Natural killer cell (primary cell): ENCODE data around the gene WWTR1. TPM values are rescaled to one million over a fixed set of nuclear protein-coding genes. Genes with fewer than 3 reads are reported as not detected.

Source experiments
- ATAC-seq, 3 donors: fragments of 150-1000 bp in 2 of 3; fragments of 200-7000 bp in 1 of 3; cut with Tn5 transposase; 1 replicate in 1 of 3; 2 replicates in 2 of 3; pipeline ENCODE4 v1.10.0; 2021; ENCODE audit warnings: mild to moderate bottlenecking in 2 of 3, moderate library complexity in 2 of 3
- DNase-seq, 2 donors: peaks; one replicate each; pipeline versions ENCODE4 v3.0.0 to v3.0.0-alpha.2; 2013 to 2021; ENCODE audit warnings: mixed read lengths in 1 of 2
- H3K27ac ChIP-seq: one replicate; pipeline ENCODE4 v1.5.1; 2013; ENCODE audit warnings: mild to moderate bottlenecking, low read length
- H3K27me3 ChIP-seq: one replicate; pipeline ENCODE4 v1.6.1; 2013; ENCODE audit warnings: low read length; ENCODE audit not compliant: control insufficient read depth, insufficient read depth
- H3K36me3 ChIP-seq: one replicate; pipeline ENCODE4 v1.6.1; 2013; ENCODE audit warnings: low read length; ENCODE audit not compliant: control insufficient read depth, insufficient read depth
- H3K4me1 ChIP-seq: one replicate; pipeline ENCODE4 v1.6.1; 2013; ENCODE audit warnings: low read length; ENCODE audit not compliant: control insufficient read depth, insufficient read depth
- H3K4me3 ChIP-seq: one replicate; pipeline ENCODE4 v1.5.1; 2013; ENCODE audit warnings: low read length
- H3K9me3 ChIP-seq: one replicate; pipeline ENCODE4 v1.6.1; 2013; ENCODE audit warnings: low read length; ENCODE audit not compliant: control insufficient read depth, insufficient read depth
- H3K27ac Mint-ChIP-seq, 2 donors: one replicate each; pipeline ENCODE4 v1.8.0; 2022; ENCODE audit warnings: mild to moderate bottlenecking in 2 of 2, mixed read lengths in 2 of 2, moderate library complexity in 1 of 2
- H3K27me3 Mint-ChIP-seq, 2 donors: one replicate each; pipeline ENCODE4 v1.8.0; 2022; ENCODE audit warnings: low read depth in 2 of 2, mixed read lengths in 2 of 2
- H3K36me3 Mint-ChIP-seq: one replicate; pipeline ENCODE4 v1.8.0; 2022; ENCODE audit warnings: mixed read lengths
- H3K4me1 Mint-ChIP-seq, 2 donors: one replicate each; pipeline ENCODE4 v1.8.0; 2022; ENCODE audit warnings: mixed read lengths in 2 of 2
- H3K4me3 Mint-ChIP-seq: one replicate; pipeline ENCODE4 v1.8.0; 2022; ENCODE audit warnings: mild to moderate bottlenecking, moderate library complexity, mixed read lengths
- H3K9me3 Mint-ChIP-seq, 2 donors: one replicate each; pipeline ENCODE4 v1.8.0; 2022; ENCODE audit warnings: mixed read lengths in 2 of 2
- CTCF ChIP-seq: fragments of 200-600 bp; IDR thresholded peaks from one replicate; pipeline ENCODE4 v1.8.0; 2022; ENCODE audit warnings: antibody characterized with exemption
- WGBS: methylation state at CpG from one replicate; pipeline ENCODE4 v1.1.7; 2013; ENCODE audit warnings: missing lambda C conversion rate; ENCODE audit not compliant: insufficient coverage; 5-methylcytosine and 5-hydroxymethylcytosine counted together
- intact Hi-C: fragments of 100-400 bp; cut with micrococcal nuclease; formaldehyde crosslinking; loops from one replicate; pipeline ENCODE4 v1.14.2; 2022
- total RNA-seq, 4 donors: library from RNA; stranded (reverse); fragments of 120-200 nt in 1 of 4; gene quantifications; one replicate each; pipeline versions ENCODE4 v1.2.3 to v1.2.4, GENCODE V29; 2013 to 2022

Gene WWTR1
- total RNA-seq, 3 donors from 2014 or later (not counting 1 experiment from before 2014, with no cell fraction given): 0.72 to 1.1 (median 0.73) TPM

- intact Hi-C loops: no loop called here
- Histone ChIP-seq H3K4me3 (no peak overlapping the region), H3K27ac (no peak overlapping the region), H3K9me3 (no peaks in the 10 kb centered on the region), H3K27me3 (peaks cover 16% of the 10 kb centered on the region), H3K36me3 (no peaks in the 10 kb centered on the region), H3K4me1 (peaks cover 20% of the 10 kb centered on the region)
- no peak for DNase-seq
- no peak for TF ChIP-seq CTCF
- Mint-ChIP-seq H3K4me3 (peak overlapping the region; percentile 80), H3K27me3 (peaks cover 43 to 63% of the 10 kb centered on the region in 2 donors), H3K36me3 (no peaks in the 10 kb centered on the region), H3K9me3 (no peaks in the 10 kb centered on the region), H3K27ac (no peak overlapping the region), H3K4me1 (peaks cover 12 to 20% of the 10 kb centered on the region in 2 donors)
- no peak for ATAC-seq
- 61% methylated on average over 10 of the region's 24 CpGs for WGBS
These were observed 1.1 kb upstream of the WWTR1 start for GRCh38 chr3:149658744-149659497.

DNA sequence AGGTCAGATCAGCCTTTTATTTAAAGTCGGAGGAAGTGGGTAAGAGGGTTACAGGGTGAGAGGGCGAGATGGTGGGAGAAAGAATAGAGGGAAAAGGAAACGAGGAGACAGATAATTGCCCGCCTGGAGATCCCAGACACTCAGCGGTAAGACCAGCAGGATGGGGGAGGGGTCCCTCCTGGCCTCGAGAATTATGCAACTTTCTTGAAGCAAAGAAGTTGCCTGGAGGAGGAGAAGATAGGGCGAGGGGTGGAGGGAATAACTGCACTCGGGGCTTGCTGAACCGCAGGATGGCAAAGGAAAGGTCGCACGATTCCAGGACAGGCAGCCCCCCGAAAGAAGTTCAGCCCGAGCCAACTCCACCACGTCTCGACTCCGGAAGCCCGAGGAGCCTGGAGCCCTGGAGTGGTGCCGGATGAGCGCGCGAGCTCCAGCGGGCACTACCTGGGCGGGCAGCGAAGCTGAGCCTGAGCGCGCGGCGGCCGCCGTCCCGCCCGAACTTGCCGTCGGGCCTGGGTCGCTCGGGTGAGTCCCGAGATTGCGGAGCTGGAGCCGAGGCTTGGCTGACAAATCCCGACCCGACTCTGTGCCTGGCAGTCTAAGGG, 402 bp downstream of the WWTR1 start:
- peak overlapping the region; percentile 54 for H3K4me3 ChIP-seq
- no peak overlapping the region for H3K27ac Mint-ChIP-seq
- peak overlapping the region; percentile 80 for H3K4me3 Mint-ChIP-seq
- H3K4me1 ChIP-seq: peaks cover 20% of the 10 kb centered on the region
- H3K27ac ChIP-seq: no peak overlapping the region
- peak; percentile 26 to 66 (median 49) for ATAC-seq
- peaks cover 37 to 53% of the 10 kb centered on the region in 2 donors for H3K27me3 Mint-ChIP-seq
- no peaks in the 10 kb centered on the region for H3K36me3 ChIP-seq
- peak in 1 of 2 donors; percentile 35 for DNase-seq
- H3K4me1 Mint-ChIP-seq: peaks cover 12 to 20% of the 10 kb centered on the region in 2 donors
- no peaks in the 10 kb centered on the region for H3K36me3 Mint-ChIP-seq
- no peaks in the 10 kb centered on the region for H3K9me3 Mint-ChIP-seq
- H3K27me3 ChIP-seq: peaks cover 16% of the 10 kb centered on the region
- 2% methylated on average over 41 of the region's 41 CpGs for WGBS
- no peaks in the 10 kb centered on the region for H3K9me3 ChIP-seq
- intact Hi-C loops: no loop called here
- no peak for TF ChIP-seq CTCF

DNA sequence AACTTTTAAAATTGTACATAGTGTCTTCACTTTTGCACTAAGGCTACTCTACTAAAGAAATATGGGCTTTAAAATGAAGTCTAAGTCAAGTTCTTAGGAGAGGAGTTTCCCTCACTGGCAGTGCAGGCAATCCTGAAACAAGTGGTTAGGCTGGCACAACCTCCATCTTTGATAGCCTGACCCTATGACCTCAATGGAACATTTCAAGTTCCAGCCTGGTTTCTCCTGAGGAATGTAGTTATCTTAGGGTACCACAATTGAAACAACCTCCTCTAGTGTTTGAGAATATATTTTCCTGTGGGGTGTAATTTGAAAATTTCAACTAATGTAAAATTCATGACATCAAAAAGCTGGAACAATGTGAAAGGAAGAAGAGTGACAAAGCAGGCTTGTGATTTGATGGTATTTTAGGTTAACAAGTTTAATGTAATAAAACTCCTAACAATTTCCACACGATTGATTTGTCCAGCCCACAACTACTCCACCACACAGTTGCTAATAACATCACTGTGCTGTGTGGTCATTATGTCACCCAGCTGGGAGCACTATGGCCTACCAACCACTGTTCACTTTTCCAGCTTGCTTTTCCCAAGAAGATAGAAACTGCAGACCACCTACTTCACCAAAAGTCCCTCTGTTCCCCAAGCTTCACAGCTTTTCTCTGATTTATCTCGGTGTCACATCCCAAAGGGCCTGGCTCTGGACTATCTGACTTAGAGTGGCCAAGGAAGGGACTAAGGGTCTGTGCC, 1.8 kb downstream of the WWTR1 start:
- Histone ChIP-seq H3K36me3 (no peaks in the 10 kb centered on the region), H3K4me3 (no peak overlapping the region), H3K9me3 (no peaks in the 10 kb centered on the region), H3K27ac (no peak overlapping the region), H3K4me1 (peaks cover 20% of the 10 kb centered on the region), H3K27me3 (peaks cover 18% of the 10 kb centered on the region)
- no peaks in the 10 kb centered on the region for H3K9me3 Mint-ChIP-seq
- no peaks in the 10 kb centered on the region for H3K36me3 Mint-ChIP-seq
- peak overlapping the region; percentile 60 for H3K4me3 Mint-ChIP-seq
- intact Hi-C loops: no loop called here
- H3K27ac Mint-ChIP-seq: no peak overlapping the region
- no peak for DNase-seq
- TF ChIP-seq CTCF: no peak
- H3K4me1 Mint-ChIP-seq: peaks cover 12 to 20% of the 10 kb centered on the region in 2 donors
- peaks cover 34 to 52% of the 10 kb centered on the region in 2 donors for H3K27me3 Mint-ChIP-seq
- ATAC-seq: no peak
- WGBS: 94% methylated on average over 2 of the region's 2 CpGs
